ENCODE measurements around the gene IL1RAP.

The IL1RAP gene

DNA sequence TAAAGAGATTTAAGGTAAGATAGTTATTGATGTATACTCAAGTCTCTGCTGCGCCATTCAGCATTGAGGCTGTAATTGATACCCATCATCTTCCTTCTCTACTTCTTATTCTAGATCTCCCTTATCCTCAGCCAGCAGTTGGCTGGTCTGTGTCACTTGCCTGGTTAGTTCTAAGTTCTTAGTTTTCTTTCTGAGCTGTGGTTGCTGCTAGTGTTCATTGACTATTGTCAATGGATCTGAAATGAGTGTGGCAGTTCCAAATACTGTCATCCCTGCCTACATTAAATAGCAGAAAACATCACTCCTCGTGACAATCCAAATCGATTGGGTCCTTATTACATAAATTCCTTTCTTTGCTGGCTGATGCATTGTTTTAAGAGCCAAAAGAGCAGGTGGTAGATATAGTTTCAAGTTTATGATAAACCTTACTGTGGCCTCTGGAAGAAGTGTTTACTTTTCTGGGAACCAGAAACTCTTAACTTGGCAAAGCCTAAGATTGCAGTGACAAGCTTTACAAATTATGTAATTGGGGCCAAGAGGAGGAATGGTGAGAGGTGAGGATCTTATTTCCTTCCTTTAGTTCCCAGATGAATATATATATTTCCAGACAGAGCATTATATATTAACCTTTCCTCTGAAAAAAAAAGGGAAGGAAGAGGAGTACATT, 180.6 kb downstream of the IL1RAP start:
- Mint-ChIP-seq H3K4me3 (no peak overlapping the region), H3K27me3 (ENCODE audit: low read depth, poor library complexity) (peaks cover 3% of the 10 kb centered on the region), H3K9me3 (no peaks in the 10 kb centered on the region), H3K27ac (no peak overlapping the region), H3K4me1 (peaks cover 6% of the 10 kb centered on the region), H3K36me3 (ENCODE audit: low read depth) (no peaks in the 10 kb centered on the region)
- no peak for DNase-seq
- TF ChIP-seq, protein P1, sequence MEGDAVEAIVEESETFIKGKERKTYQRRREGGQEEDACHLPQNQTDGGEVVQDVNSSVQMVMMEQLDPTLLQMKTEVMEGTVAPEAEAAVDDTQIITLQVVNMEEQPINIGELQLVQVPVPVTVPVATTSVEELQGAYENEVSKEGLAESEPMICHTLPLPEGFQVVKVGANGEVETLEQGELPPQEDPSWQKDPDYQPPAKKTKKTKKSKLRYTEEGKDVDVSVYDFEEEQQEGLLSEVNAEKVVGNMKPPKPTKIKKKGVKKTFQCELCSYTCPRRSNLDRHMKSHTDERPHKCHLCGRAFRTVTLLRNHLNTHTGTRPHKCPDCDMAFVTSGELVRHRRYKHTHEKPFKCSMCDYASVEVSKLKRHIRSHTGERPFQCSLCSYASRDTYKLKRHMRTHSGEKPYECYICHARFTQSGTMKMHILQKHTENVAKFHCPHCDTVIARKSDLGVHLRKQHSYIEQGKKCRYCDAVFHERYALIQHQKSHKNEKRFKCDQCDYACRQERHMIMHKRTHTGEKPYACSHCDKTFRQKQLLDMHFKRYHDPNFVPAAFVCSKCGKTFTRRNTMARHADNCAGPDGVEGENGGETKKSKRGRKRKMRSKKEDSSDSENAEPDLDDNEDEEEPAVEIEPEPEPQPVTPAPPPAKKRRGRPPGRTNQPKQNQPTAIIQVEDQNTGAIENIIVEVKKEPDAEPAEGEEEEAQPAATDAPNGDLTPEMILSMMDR (IDR thresholded peaks at IDR 0.05) = no peak

DNA sequence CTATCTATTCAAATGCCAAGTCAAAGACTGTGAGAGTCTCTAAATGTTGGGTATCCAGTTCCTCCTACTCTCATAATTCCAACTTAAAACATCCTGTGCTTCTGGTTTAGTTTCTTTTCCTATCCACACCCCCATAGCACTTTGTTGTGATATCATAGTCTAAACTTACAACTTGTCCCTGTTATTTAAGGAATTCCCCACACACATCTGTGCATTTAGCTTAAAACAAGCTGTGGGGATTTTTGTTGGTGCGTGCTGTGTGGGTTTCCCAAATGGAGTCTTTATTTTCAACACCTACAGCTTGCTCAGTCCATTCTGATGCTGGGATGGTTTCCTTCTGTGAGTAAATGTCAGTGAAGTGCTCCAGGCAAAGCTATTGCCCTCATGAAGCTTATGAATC, 181.3 kb downstream of the IL1RAP start:
- peaks cover 3% of the 10 kb centered on the region for H3K27me3 Mint-ChIP-seq (ENCODE audit: low read depth, poor library complexity)
- TF ChIP-seq, protein P1 (IDR thresholded peaks at IDR 0.05) = no peak
- H3K4me3 Mint-ChIP-seq = no peak overlapping the region
- no peak overlapping the region for H3K27ac Mint-ChIP-seq
- H3K9me3 Mint-ChIP-seq = no peaks in the 10 kb centered on the region
- DNase-seq = no peak
- peaks cover 10% of the 10 kb centered on the region for H3K4me1 Mint-ChIP-seq
- no peaks in the 10 kb centered on the region for H3K36me3 Mint-ChIP-seq (ENCODE audit: low read depth)

DNA sequence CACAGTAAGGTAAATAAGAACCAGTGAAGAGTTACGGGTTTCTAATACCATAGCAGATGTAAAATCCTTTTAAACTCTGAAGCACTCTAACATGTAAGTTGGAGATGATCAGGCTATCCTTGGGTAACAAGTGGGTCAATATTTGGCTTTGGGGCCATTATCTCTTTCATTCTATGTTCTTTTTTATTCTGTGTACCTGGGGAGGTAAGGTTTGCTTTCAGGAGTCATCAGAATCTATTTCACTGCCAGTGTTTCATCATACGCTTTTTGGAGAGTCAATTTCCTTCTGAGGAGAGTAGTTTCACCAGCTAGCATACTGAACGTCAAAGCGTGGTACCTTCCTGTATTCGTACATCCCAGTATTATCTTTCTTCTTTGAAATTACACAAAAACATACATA, 182.1 kb downstream of the IL1RAP start:
- Mint-ChIP-seq H3K27me3 (ENCODE audit: low read depth, poor library complexity) (peaks cover 3% of the 10 kb centered on the region), H3K36me3 (ENCODE audit: low read depth) (no peaks in the 10 kb centered on the region), H3K27ac (no peak overlapping the region), H3K4me3 (no peak overlapping the region), H3K4me1 (peaks cover 18% of the 10 kb centered on the region), H3K9me3 (no peaks in the 10 kb centered on the region)
- no peak for DNase-seq
- TF ChIP-seq, protein P1 (IDR thresholded peaks at IDR 0.05) = no peak

DNA sequence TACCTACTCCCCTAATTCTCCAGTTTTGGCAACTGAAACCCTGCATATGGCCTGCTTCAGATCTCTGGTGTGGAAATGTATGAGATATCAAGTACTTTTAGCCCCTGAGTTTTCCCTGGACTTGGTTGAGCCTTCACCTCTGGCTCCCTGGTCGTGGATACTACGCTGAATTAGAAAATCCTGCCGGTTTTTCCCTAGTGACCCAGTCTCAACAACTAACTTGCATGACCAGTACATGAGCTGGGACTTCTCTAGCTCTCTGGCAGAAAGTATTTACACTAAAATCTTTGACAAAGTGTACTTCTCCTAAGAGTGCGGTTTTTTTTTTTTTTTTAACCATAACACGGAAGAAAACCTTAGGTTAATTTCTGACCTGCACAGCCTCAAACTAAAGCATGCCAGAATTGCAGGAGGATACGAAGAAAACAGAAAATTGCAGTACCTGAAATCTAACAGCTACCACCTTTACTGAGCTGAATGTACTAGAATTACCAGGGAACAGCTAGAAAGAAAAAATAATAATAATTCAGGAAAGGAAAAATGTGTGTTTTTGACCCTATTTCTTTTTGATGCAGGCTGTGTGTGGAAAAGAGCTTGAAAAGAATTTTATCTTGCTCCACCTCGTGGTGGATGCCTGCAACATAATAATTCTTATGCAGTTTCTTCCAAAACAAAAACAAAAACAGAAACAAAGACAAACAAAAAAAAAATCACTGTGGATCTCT, 183.1 kb downstream of the IL1RAP start:
- H3K9me3 Mint-ChIP-seq = no peaks in the 10 kb centered on the region
- peaks cover 3% of the 10 kb centered on the region for H3K27me3 Mint-ChIP-seq (ENCODE audit: low read depth, poor library complexity)
- peaks cover 22% of the 10 kb centered on the region for H3K4me1 Mint-ChIP-seq
- DNase-seq = no peak
- TF ChIP-seq, protein P1 (IDR thresholded peaks at IDR 0.05) = peak; percentile 49
- no peak overlapping the region for H3K4me3 Mint-ChIP-seq
- H3K36me3 Mint-ChIP-seq (ENCODE audit: low read depth) = no peaks in the 10 kb centered on the region
- H3K27ac Mint-ChIP-seq = no peak overlapping the region

GRCh38 chr3:190697502-190697830, 183.6 kb downstream of the IL1RAP start:
- TF ChIP-seq, protein P1 (IDR thresholded peaks at IDR 0.05) = peak; percentile 12
- H3K4me3 Mint-ChIP-seq = no peak overlapping the region
- peaks cover 27% of the 10 kb centered on the region for H3K4me1 Mint-ChIP-seq
- H3K36me3 Mint-ChIP-seq (ENCODE audit: low read depth) = no peaks in the 10 kb centered on the region
- DNase-seq = no peak
- H3K9me3 Mint-ChIP-seq = no peaks in the 10 kb centered on the region
- H3K27ac Mint-ChIP-seq = no peak overlapping the region
- H3K27me3 Mint-ChIP-seq (ENCODE audit: low read depth, poor library complexity) = peaks cover 3% of the 10 kb centered on the region

- no peak for DNase-seq
- Mint-ChIP-seq H3K4me1 (peaks cover 29% of the 10 kb centered on the region), H3K27me3 (ENCODE audit: low read depth, poor library complexity) (peaks cover 3% of the 10 kb centered on the region), H3K36me3 (ENCODE audit: low read depth) (no peaks in the 10 kb centered on the region), H3K27ac (no peak overlapping the region), H3K4me3 (no peak overlapping the region), H3K9me3 (no peaks in the 10 kb centered on the region)
- TF ChIP-seq, protein P1 (IDR thresholded peaks at IDR 0.05) = no peak
These were observed 184.0 kb downstream of the IL1RAP start for GRCh38 chr3:190697901-190698300.

Data from nephron progenitor cell (in vitro differentiated cells).